GM19372 (cell line): ENCODE data around the gene ADRA2C.

ENCODE experiments used
- ATAC-seq: cut with Tn5 transposase; IDR thresholded peaks from one replicate; pipeline ENCODE4 v1.9.1; 2021; ENCODE audit warnings: mild to moderate bottlenecking, low read depth, moderate library complexity; ENCODE audit not compliant: unreplicated experiment

Gene ADRA2C

DNA sequence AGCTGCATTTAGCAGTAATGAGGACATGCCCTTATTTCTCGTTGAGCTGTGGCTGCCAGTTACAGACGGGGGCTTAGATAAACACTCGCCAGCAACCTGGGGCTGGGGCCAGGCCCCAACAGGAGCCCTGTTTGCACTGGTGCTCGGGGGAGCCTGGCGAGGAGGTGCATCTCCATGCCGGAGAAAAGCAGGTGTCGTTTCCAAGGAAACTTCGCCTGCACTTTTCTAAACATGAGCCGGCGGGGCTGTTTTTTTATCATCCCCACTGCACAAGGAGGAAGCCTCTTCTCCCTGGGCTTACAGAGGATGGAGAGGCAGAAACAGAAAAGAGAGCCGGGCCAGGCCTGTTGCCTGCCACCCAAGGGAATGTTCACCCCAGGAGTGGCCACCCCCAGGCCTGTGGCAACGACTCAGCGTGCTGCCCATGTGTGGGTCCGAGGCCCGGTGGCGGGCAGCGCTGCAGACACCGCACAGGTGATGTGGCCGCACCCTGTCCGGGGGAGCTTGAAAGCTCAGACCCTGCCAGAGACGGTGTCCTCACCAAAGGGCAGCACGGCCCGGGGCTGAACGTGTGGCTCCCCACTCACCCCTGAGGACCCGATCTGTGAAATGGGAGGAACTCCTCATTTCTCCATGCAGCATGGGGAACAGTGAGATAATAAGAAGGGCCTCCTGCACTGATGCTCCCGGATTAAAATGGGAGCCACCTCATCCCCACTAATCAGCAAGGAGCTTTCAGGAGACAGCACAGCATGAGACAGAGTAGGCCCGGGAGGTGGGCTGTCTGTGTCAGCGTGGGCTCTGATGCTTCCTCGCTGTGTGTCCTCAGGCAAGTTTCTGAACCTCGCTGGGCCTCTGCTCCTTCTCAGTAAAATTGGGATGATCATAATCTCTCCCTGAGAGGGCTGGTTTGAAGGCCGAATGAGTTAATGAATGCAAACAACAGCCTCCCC, 33.8 kb upstream of the ADRA2C start:
- no peak for ATAC-seq

- ATAC-seq, result no peak
Measured at GRCh38 chr4:3733195-3733594, 33.0 kb upstream of the ADRA2C start.

DNA sequence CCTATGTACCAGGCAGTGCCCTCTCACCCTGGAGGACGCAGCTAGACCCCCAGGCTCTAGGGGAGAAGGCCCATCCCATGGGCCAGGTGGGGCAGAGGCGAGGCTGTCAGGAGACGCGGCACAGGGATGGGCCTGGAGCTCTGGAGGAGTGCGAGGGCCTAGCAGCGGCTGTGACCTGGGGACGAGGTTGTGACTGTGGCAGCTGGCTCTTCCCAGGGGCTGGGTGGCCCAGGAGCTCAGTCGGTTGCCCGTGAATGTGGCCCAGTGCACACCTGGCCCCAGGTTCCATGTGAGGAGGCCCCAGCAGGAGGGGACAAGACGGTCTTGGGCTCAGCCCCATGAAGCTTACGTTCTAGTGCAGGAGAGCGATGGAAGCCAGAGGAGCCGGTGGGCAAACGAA, 31.0 kb upstream of the ADRA2C start:
- ATAC-seq, result no peak

DNA sequence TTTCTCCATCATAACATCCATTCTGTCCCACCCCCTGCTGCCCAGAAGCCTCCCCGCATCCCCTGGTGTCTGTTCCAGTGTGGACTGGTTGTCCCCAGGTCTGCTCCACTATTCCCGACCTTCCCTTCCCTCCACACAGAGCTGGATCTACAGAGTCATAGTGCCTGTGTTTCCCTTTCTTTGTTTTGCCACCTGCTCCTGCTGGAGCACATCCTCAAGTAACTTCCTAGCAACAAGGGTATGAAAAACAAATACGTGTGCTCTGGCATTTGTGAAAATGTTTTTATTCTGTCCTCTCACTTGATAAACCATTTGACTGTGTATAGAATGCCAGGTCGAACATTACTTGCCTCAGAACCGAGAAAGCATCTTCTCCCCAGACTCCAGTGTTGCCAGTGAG, 29.9 kb upstream of the ADRA2C start:
- no peak for ATAC-seq

DNA sequence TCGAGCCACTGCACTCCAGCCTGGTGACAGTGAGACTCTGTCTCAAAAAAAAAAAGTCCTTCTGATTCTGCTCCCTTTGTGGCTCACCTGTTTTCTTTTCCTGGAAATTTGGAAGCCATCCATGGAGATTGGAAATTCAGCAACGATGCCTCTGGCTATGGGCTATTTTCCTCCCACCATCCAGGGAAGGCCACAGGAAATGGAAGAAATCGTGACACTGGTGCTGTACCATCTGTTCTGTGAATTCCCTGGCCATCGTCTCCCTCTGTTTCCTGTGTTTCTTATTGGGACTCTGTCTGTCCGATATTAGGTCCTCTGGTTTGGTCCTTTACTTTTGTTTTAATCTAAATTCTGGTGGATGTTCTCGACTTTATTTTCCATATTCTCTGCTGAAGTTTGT, 29.4 kb upstream of the ADRA2C start:
- ATAC-seq, result no peak

GRCh38 chr4:3739577-3739976, 26.6 kb upstream of the ADRA2C start:
- no peak for ATAC-seq

GRCh38 chr4:3740256-3740655, 25.9 kb upstream of the ADRA2C start:
- no peak for ATAC-seq

GRCh38 chr4:3741217-3742011, 24.8 kb upstream of the ADRA2C start:
- no peak for ATAC-seq

GRCh38 chr4:3742610-3743009, 23.6 kb upstream of the ADRA2C start:
- ATAC-seq, result no peak

GRCh38 chr4:3744232-3744631, 22.0 kb upstream of the ADRA2C start:
- no peak for ATAC-seq

- ATAC-seq, result no peak
Measured at GRCh38 chr4:3744901-3745300, 21.3 kb upstream of the ADRA2C start.

DNA sequence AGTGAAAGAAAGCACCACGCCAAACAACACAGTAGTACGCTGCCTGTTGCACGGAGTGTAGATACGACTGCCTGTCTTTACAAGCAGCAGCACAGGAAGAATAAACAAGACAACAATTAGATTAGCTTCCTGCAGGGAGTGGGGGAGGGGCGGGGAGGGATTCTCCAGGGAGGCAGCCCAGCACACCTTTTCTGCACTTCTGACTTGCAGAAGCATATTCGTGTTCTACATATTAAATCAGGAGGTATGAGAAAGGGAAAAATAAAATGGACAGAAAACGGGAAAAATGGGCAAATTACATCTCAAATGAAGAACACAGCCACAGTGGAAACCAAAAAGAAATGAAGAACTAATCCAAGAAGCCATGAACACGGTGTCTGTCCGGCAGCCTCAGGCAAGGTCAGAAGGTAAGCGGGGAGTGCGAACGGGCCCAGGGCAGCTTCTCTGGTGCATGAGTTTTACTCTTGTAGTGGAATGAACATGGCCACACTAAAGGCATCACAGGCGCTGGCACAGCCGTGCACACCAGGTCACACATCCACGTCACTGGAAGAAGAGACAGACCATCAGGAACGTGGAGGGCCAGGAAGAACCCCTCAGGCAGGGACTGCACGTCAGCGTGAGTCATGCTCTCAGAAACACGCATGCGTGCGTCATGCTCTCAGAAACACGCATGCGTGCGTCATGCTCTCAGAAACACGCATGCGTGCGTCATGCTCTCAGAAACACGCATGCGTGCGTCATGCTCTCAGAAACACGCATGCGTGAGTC, 20.1 kb upstream of the ADRA2C start:
- no peak for ATAC-seq

- ATAC-seq, result no peak
Measured at GRCh38 chr4:3746701-3747580, 19.2 kb upstream of the ADRA2C start.

GRCh38 chr4:3747581-3747904, 18.6 kb upstream of the ADRA2C start:
- ATAC-seq, result no peak

GRCh38 chr4:3748136-3748898, 17.9 kb upstream of the ADRA2C start:
- ATAC-seq, result no peak

GRCh38 chr4:3749081-3749480, 17.1 kb upstream of the ADRA2C start:
- ATAC-seq, result no peak

DNA sequence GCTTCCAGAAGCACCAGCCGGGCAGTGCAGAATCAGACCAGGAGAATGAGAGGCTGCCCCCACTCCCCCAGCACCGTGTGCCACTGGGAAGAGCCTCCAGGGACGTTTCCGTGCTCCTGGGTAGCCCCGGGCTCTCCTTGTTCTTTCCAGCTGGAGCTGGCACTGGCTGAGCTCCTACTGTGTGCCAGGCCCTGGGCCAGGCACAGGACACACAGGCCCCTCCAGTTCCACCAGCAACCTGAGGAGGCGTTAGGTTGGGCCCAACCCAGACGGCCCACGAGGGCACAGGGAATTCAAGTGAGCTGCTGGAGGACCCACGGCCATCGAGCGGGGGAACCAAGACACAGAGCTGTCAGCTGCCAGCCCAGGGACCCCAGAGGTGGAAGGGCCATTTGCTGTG, 15.9 kb upstream of the ADRA2C start:
- no peak for ATAC-seq

- ATAC-seq, result no peak
Measured at GRCh38 chr4:3752022-3752421, 14.2 kb upstream of the ADRA2C start.

- no peak for ATAC-seq
Measured at GRCh38 chr4:3753726-3754412, 12.3 kb upstream of the ADRA2C start.
